Suprapubic skin (tissue), 4 donors: ENCODE results near the gene FAM3A. TPM values are rescaled to one million over a fixed set of nuclear protein-coding genes. Genes with fewer than 3 reads are reported as not detected.
"Not testable (repeated sequence)": the region's sequence is repeated elsewhere in the genome, so short reads cannot be mapped to it uniquely, and the experiment has no call there.

Experiments
- DNase-seq, 2 donors: peaks; one replicate each; pipeline ENCODE4 v3.0.0-alpha.2; 2019; ENCODE audit warnings: low spot score in 2 of 2
- H3K27ac ChIP-seq: fragments of 200-600 bp; sonication (generic); one replicate; pipeline ENCODE4 v1.5.1; 2019
- H3K27me3 ChIP-seq: fragments of 200-600 bp; sonication (generic); one replicate; pipeline ENCODE4 v1.5.1; 2019
- H3K36me3 ChIP-seq: fragments of 200-600 bp; sonication (generic); one replicate; pipeline ENCODE4 v1.5.1; 2019
- H3K4me1 ChIP-seq: fragments of 200-600 bp; sonication (generic); one replicate; pipeline ENCODE4 v1.5.1; 2019
- H3K4me3 ChIP-seq: fragments of 200-600 bp; sonication (generic); one replicate; pipeline ENCODE4 v1.5.1; 2019; ENCODE audit warnings: mild to moderate bottlenecking
- H3K9me3 ChIP-seq: fragments of 200-600 bp; sonication (generic); one replicate; pipeline ENCODE4 v1.5.1; 2019
- EP300 ChIP-seq: sonication (generic); formaldehyde crosslinking; IDR thresholded peaks from one replicate; pipeline ENCODE4 v1.6.1; 2017; ENCODE audit warnings: antibody characterized with exemption
- POLR2A ChIP-seq, 2 donors: fragments of 450-650 bp; IDR thresholded peaks; one replicate each; pipeline ENCODE4 v1.6.1; 2017; ENCODE audit warnings: antibody characterized with exemption in 2 of 2, mild to moderate bottlenecking in 2 of 2, moderate library complexity in 2 of 2
- POLR2AphosphoS5 ChIP-seq, 3 donors: sonication (generic); formaldehyde crosslinking; IDR thresholded peaks; one replicate each; pipeline ENCODE4 v1.6.1; 2017; ENCODE audit warnings: antibody characterized with exemption in 3 of 3
- WGBS: methylation state at CpG from one replicate; pipeline ENCODE4 v1.1.5; 2018; 5-methylcytosine and 5-hydroxymethylcytosine counted together
- total RNA-seq, 4 donors: library from RNA; depleted of rRNA; stranded (reverse); fragments of >200 nt; gene quantifications; one replicate each; pipeline ENCODE4 v1.1.0, GENCODE V29; 2016
- TF ChIP-seq, protein P1 (sequence below), 2 donors: fragments of 200-600 bp in 1 of 2; fragments of 450-650 bp in 1 of 2; sonication (generic) in 1 of 2; IDR thresholded peaks; one replicate each; pipeline ENCODE4 v1.5.1; 2016 to 2019; ENCODE audit warnings: antibody characterized with exemption in 2 of 2, mild to moderate bottlenecking in 1 of 2, moderate library complexity in 1 of 2

The FAM3A gene
- total RNA-seq, 4 donors from 2014 or later, result 33.5 to 40.6 (median 36.6) TPM

GRCh38 chrX:154542723-154543424 lies 26.8 kb upstream of the FAM3A start:
- peak in 1 of 2 donors; percentile 62 for DNase-seq
- H3K9me3 ChIP-seq, result no peaks in the 10 kb centered on the region
- TF ChIP-seq POLR2A (IDR thresholded peaks at IDR 0.05) (no peak), EP300 (no peak), POLR2AphosphoS5 (IDR thresholded peaks at IDR 0.05) (no peak)
- TF ChIP-seq, protein P1, sequence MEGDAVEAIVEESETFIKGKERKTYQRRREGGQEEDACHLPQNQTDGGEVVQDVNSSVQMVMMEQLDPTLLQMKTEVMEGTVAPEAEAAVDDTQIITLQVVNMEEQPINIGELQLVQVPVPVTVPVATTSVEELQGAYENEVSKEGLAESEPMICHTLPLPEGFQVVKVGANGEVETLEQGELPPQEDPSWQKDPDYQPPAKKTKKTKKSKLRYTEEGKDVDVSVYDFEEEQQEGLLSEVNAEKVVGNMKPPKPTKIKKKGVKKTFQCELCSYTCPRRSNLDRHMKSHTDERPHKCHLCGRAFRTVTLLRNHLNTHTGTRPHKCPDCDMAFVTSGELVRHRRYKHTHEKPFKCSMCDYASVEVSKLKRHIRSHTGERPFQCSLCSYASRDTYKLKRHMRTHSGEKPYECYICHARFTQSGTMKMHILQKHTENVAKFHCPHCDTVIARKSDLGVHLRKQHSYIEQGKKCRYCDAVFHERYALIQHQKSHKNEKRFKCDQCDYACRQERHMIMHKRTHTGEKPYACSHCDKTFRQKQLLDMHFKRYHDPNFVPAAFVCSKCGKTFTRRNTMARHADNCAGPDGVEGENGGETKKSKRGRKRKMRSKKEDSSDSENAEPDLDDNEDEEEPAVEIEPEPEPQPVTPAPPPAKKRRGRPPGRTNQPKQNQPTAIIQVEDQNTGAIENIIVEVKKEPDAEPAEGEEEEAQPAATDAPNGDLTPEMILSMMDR (IDR thresholded peaks at IDR 0.05), result no peak
- H3K27me3 ChIP-seq, result no peaks in the 10 kb centered on the region
- peak overlapping the region; percentile 77 for H3K27ac ChIP-seq
- no peak overlapping the region for H3K4me3 ChIP-seq
- no peaks in the 10 kb centered on the region for H3K36me3 ChIP-seq
- WGBS, result 48% methylated on average over 9 of the region's 20 CpGs
- peaks cover 39% of the 10 kb centered on the region for H3K4me1 ChIP-seq

GRCh38 chrX:154541896-154542722 lies 26.1 kb upstream of the FAM3A start:
- H3K27me3 ChIP-seq, result no peaks in the 10 kb centered on the region
- H3K27ac ChIP-seq, result peak overlapping the region; percentile 77
- no peaks in the 10 kb centered on the region for H3K9me3 ChIP-seq
- H3K4me3 ChIP-seq, result no peak overlapping the region
- 53% methylated on average over 10 of the region's 12 CpGs for WGBS
- TF ChIP-seq POLR2A (IDR thresholded peaks at IDR 0.05) (no peak), POLR2AphosphoS5 (IDR thresholded peaks at IDR 0.05) (no peak), EP300 (no peak)
- TF ChIP-seq, protein P1 (IDR thresholded peaks at IDR 0.05), result no peak
- H3K4me1 ChIP-seq, result peaks cover 39% of the 10 kb centered on the region
- peak in 1 of 2 donors; percentile 88 for DNase-seq
- H3K36me3 ChIP-seq, result no peaks in the 10 kb centered on the region

- Histone ChIP-seq H3K4me3 (no peak overlapping the region), H3K27me3 (no peaks in the 10 kb centered on the region), H3K4me1 (peaks cover 39% of the 10 kb centered on the region), H3K36me3 (no peaks in the 10 kb centered on the region), H3K9me3 (no peaks in the 10 kb centered on the region), H3K27ac (peak overlapping the region; percentile 77)
- TF ChIP-seq POLR2AphosphoS5 (IDR thresholded peaks at IDR 0.05), result no peak
- TF ChIP-seq, protein P1 (IDR thresholded peaks at IDR 0.05), result no peak
- TF ChIP-seq POLR2A (IDR thresholded peaks at IDR 0.05), result no peak
- TF ChIP-seq EP300, result no peak
- DNase-seq, result no peak
- 42% methylated on average over 3 of the region's 5 CpGs for WGBS
These were observed 25.5 kb upstream of the FAM3A start for GRCh38 chrX:154541589-154541895.

DNA sequence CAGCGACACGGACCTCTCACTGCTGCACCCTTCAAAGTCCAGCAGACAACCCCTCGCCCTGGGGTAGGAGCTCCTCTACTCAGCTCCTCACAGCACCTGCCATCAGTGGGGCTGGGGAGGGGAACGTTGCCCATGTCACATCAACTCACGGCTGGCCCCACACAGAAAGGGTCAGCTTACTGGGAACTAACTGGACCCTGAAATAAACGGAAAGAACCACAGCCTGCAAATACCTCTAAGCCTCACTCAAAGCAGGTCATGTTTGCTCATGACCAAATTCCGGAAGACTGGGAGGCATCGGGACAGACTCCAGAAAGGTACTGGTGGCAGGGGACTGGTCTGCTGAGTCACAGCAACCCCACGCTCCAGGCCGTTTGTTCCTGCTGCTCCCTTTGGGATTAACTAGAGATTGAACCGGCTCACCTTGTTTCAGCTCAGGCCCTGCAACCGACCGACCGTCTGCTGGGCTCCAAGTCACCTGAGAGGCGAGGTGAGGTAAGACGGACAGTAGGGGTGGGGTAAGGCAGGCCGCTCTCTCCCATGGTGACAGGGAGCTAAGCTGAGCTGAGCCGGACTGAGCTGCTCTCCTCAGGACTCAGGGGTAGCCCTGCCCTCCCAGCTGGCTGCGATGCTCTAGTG lies 25.0 kb upstream of the FAM3A start:
- peak overlapping the region; percentile 77 for H3K27ac ChIP-seq
- H3K4me3 ChIP-seq, result no peak overlapping the region
- TF ChIP-seq POLR2A (IDR thresholded peaks at IDR 0.05) (no peak), EP300 (no peak), POLR2AphosphoS5 (IDR thresholded peaks at IDR 0.05) (no peak)
- TF ChIP-seq, protein P1 (IDR thresholded peaks at IDR 0.05), result no peak
- peaks cover 35% of the 10 kb centered on the region for H3K4me1 ChIP-seq
- no peaks in the 10 kb centered on the region for H3K36me3 ChIP-seq
- peak in 1 of 2 donors; percentile 69 for DNase-seq
- no peaks in the 10 kb centered on the region for H3K9me3 ChIP-seq
- 74% methylated on average over 18 of the region's 19 CpGs for WGBS
- H3K27me3 ChIP-seq, result no peaks in the 10 kb centered on the region

- not testable (repeated sequence) for DNase-seq, H3K27me3 ChIP-seq, H3K9me3 ChIP-seq, H3K36me3 ChIP-seq, H3K4me3 ChIP-seq, H3K27ac ChIP-seq
- peaks cover 30% of the 10 kb centered on the region for H3K4me1 ChIP-seq
- 84% methylated on average over 6 of the region's 7 CpGs for WGBS
These were observed 24.3 kb upstream of the FAM3A start for GRCh38 chrX:154540365-154540764.
